B cell (primary cell): Measurements from ENCODE around the gene TPP1. TPM values are rescaled to one million over a fixed set of nuclear protein-coding genes. Genes with fewer than 3 reads are reported as not detected.

Experiments used
- ATAC-seq: fragments of 200-7000 bp; cut with Tn5 transposase; one replicate; pipeline ENCODE4 v1.10.0; 2021; ENCODE audit warnings: low read depth, mild to moderate bottlenecking, moderate number of reproducible peaks, moderate library complexity
- CTCF ChIA-PET: fragments of 350-600 bp; sonication (Branson Sonifier 250); formaldehyde crosslinking; loops from one replicate; lab custom pipeline; 2021; ENCODE audit warnings: antibody characterized with exemption, inconsistent platforms; lab: Charles Lee
- POLR2A ChIA-PET: fragments of 350-600 bp; sonication (Branson Sonifier 250); formaldehyde crosslinking; loops from one replicate; lab custom pipeline; 2021; ENCODE audit warnings: antibody characterized with exemption; lab: Charles Lee
- DNase-seq: peaks from one replicate; pipeline ENCODE4 v3.0.0; 2013
- H2AFZ ChIP-seq: 2 replicates; pipeline ENCODE4 v1.6.1; 2012; ENCODE audit warnings: mild to moderate bottlenecking, low read depth, low read length; ENCODE audit not compliant: insufficient read depth, poor library complexity, severe bottlenecking
- H3K27ac ChIP-seq, 2 donors: 1 replicate in 1 of 2; 2 replicates in 1 of 2; pipeline ENCODE4 v1.5.1; 2012 to 2013; ENCODE audit warnings: low read length in 2 of 2, mild to moderate bottlenecking in 2 of 2, moderate library complexity in 1 of 2
- H3K27me3 ChIP-seq, 4 experiments: fragments of 200-600 bp in 1 of 4; sonication (generic) in 1 of 4; replicated peaks in 1 of 4; 1 replicate in 2 of 4; 2 replicates in 2 of 4; pipeline versions ENCODE4 v1.6.1 to v1.7.0; 2013 to 2016; ENCODE audit warnings: low read length in 3 of 4, mild to moderate bottlenecking in 2 of 4, mixed read lengths in 1 of 4, moderate library complexity in 1 of 4; ENCODE audit not compliant: insufficient read depth in 4 of 4, control insufficient read depth in 3 of 4; ENCODE audit errors: control extremely low read depth in 1 of 4
- H3K36me3 ChIP-seq, 2 experiments: replicated peaks in 1 of 2; 1 replicate in 1 of 2; 2 replicates in 1 of 2; pipeline versions ENCODE4 v1.6.1 to v1.7.1; 2013; ENCODE audit warnings: low read length in 1 of 2; ENCODE audit not compliant: insufficient read depth in 2 of 2, control insufficient read depth in 1 of 2; ENCODE audit errors: control extremely low read depth in 1 of 2, extremely low read depth in 1 of 2
- H3K4me1 ChIP-seq, 2 donors: fragments of 200-600 bp in 1 of 2; sonication (generic) in 1 of 2; 1 replicate in 1 of 2; 2 replicates in 1 of 2; pipeline versions ENCODE4 v1.5.1 to v1.6.1; 2013 to 2017; ENCODE audit warnings: low read length in 2 of 2; ENCODE audit not compliant: control insufficient read depth in 2 of 2, insufficient read depth in 2 of 2
- H3K4me2 ChIP-seq: replicated peaks from 2 replicates; pipeline ENCODE3; 2012; ENCODE audit warnings: mild to moderate bottlenecking, low read depth, low read length; ENCODE audit not compliant: poor library complexity, severe bottlenecking
- H3K4me3 ChIP-seq, 5 experiments: fragments of 200-600 bp in 1 of 5; sonication (generic) in 1 of 5; 1 replicate in 3 of 5; 2 replicates in 2 of 5; pipeline versions ENCODE4 v1.5.1 to v1.7.0; 2011 to 2016; ENCODE audit warnings: low read length in 4 of 5, mild to moderate bottlenecking in 4 of 5, low read depth in 2 of 5, control low read depth in 1 of 5, moderate library complexity in 1 of 5; ENCODE audit not compliant: insufficient read depth in 1 of 5; ENCODE audit errors: control extremely low read depth in 1 of 5, extremely low read depth in 1 of 5
- H3K79me2 ChIP-seq: fragments of 200-600 bp; sonication (generic); one replicate; pipeline ENCODE4 v1.6.0; 2016; ENCODE audit warnings: low read length; ENCODE audit not compliant: control insufficient read depth, insufficient read depth
- H3K9ac ChIP-seq: fragments of 200-600 bp; sonication (generic); 2 replicates; pipeline ENCODE4 v1.6.1; 2017; ENCODE audit warnings: mild to moderate bottlenecking, low read length, moderate library complexity
- H3K9me3 ChIP-seq, 3 donors: one replicate each; pipeline versions ENCODE4 v1.6.1 to v1.7.1; 2013; ENCODE audit warnings: low read length in 2 of 3; ENCODE audit not compliant: control insufficient read depth in 2 of 3, insufficient read depth in 1 of 3; ENCODE audit errors: control extremely low read depth in 1 of 3
- H4K20me1 ChIP-seq: 2 replicates; pipeline ENCODE4 v1.6.0; 2012; ENCODE audit warnings: mild to moderate bottlenecking, low read length; ENCODE audit not compliant: insufficient read depth, control insufficient read depth, poor library complexity, severe bottlenecking
- H3K27ac Mint-ChIP-seq: one replicate; pipeline ENCODE4 v1.8.0; 2021; ENCODE audit warnings: mixed read lengths
- H3K27me3 Mint-ChIP-seq: one replicate; pipeline ENCODE4 v1.8.0; 2021; ENCODE audit warnings: mixed read lengths
- H3K4me1 Mint-ChIP-seq: one replicate; pipeline ENCODE4 v1.8.0; 2021; ENCODE audit warnings: mixed read lengths
- H3K4me3 Mint-ChIP-seq: one replicate; pipeline ENCODE4 v1.8.0; 2021; ENCODE audit warnings: mixed read lengths
- H3K9me3 Mint-ChIP-seq: one replicate; pipeline ENCODE4 v1.8.0; 2022; ENCODE audit warnings: mixed read lengths; ENCODE audit not compliant: insufficient read depth
- CTCF ChIP-seq: fragments of 200-600 bp; IDR thresholded peaks from one replicate; pipeline ENCODE4 v1.8.0; 2022; ENCODE audit warnings: antibody characterized with exemption, mild to moderate bottlenecking
- EZH2 ChIP-seq: IDR thresholded peaks from 2 replicates; pipeline ENCODE4 v1.6.1; 2012; ENCODE audit warnings: borderline replicate concordance, low read depth, mild to moderate bottlenecking, moderate library complexity, low read length; ENCODE audit not compliant: insufficient read depth, poor library complexity, severe bottlenecking
- WGBS: methylation state at CpG from one replicate; pipeline ENCODE4 v1.1.5; 2013; ENCODE audit warnings: missing lambda C conversion rate; ENCODE audit not compliant: insufficient coverage; 5-methylcytosine and 5-hydroxymethylcytosine counted together
- intact Hi-C: fragments of 100-400 bp; cut with micrococcal nuclease; formaldehyde crosslinking; loops from one replicate; pipeline ENCODE4 v1.10.0; 2022
- polyA plus RNA-seq: library from polyadenylated mRNA; depleted of rRNA; stranded (reverse); fragments of >200 nt; gene quantifications from 2 replicates; pipeline ENCODE4 v1.2.3, GENCODE V29; 2012
- total RNA-seq, 2 donors: library from RNA; stranded (reverse); fragments of 120-200 nt in 1 of 2; gene quantifications; 1 replicate in 1 of 2; 2 replicates in 1 of 2; pipeline versions ENCODE4 v1.2.3 to v1.2.4, GENCODE V29; 2013 to 2022

The TPP1 gene
- total and polyA plus RNA-seq, 2 donors (not counting 1 experiment from before 2014, with no cell fraction given): 133 to 191 TPM

GRCh38 chr11:6604790-6605189 is 14.4 kb downstream of the TPP1 start:
- H3K27me3 Mint-ChIP-seq: no peaks in the 10 kb centered on the region
- intact Hi-C loops: loop anchor here (5.0 kb wide), 3 partner anchors 72 to 372 kb away; partner anchors contain the start of gene FHIP1B
- CTCF ChIA-PET: interaction anchor here (0.6 to 7.0 kb wide), 15 partner anchors 8 to 215 kb away, joined by 3 to 52 read pairs (median 4); partner anchors contain the start of genes MRPL17, SMPD1, TAF10 and TPP1

More at GRCh38 chr11:6604790-6605189, 14.4 kb downstream of the TPP1 start:
- no peaks in the 10 kb centered on the region for H3K9me3 Mint-ChIP-seq
- no peak overlapping the region for H2AFZ ChIP-seq
- H3K9ac ChIP-seq: peak overlapping the region; percentile 94
- no peak overlapping the region for H3K27ac Mint-ChIP-seq
- WGBS: 31% methylated on average over 3 of the region's 3 CpGs
- H3K9me3 ChIP-seq: no peaks in the 10 kb centered on the region
- TF ChIP-seq EZH2: no peak
- no peak for TF ChIP-seq CTCF
- H3K4me1 ChIP-seq: peaks cover 51 to 56% of the 10 kb centered on the region in 2 donors
- H3K4me3 ChIP-seq: peak overlapping the region; percentile 77 to 96 (median 93)
- H3K4me1 Mint-ChIP-seq: peaks cover 34% of the 10 kb centered on the region
- peaks cover 2 to 43% of the 10 kb centered on the region in 2 experiments for H3K36me3 ChIP-seq
- H4K20me1 ChIP-seq: peaks cover 33% of the 10 kb centered on the region
- POLR2A ChIA-PET: interaction anchor here (0.7 to 4.6 kb wide), 5 partner anchors 8 to 142 kb away, joined by 3 to 38 read pairs (median 4); partner anchors contain the start of genes DCHS1, TAF10 and TPP1
- H3K4me2 ChIP-seq: peak overlapping the region; percentile 94
- H3K27me3 ChIP-seq: no peaks in the 10 kb centered on the region
- H3K27ac ChIP-seq: peak overlapping the region in 1 of 2 donors; percentile 89
- DNase-seq (no peak), ATAC-seq (no peak)
- no peak overlapping the region for H3K4me3 Mint-ChIP-seq
- peaks cover 92% of the 10 kb centered on the region for H3K79me2 ChIP-seq
